T47D (cell line): ENCODE measurements around the gene BID.

Experiments
- DNase-seq, 2 experiments: peaks; one replicate each; pipeline versions ENCODE4 v3.0.0 to v3.0.0-alpha.2; 2011 to 2012; ENCODE audit warnings: low read depth in 1 of 2, low spot score in 1 of 2
- JUND ChIP-seq: IDR thresholded peaks from 2 replicates; pipeline ENCODE4 v1.6.1; 2012; ENCODE audit warnings: low read depth
- in situ Hi-C: cut with HindIII; loops from 2 replicates; pipeline ENCODE4 v1.10.0; 2016; ENCODE audit warnings: low sequenced_read_pairs, low pct_unique_long_range_greater_than_20kb

BID gene

DNA sequence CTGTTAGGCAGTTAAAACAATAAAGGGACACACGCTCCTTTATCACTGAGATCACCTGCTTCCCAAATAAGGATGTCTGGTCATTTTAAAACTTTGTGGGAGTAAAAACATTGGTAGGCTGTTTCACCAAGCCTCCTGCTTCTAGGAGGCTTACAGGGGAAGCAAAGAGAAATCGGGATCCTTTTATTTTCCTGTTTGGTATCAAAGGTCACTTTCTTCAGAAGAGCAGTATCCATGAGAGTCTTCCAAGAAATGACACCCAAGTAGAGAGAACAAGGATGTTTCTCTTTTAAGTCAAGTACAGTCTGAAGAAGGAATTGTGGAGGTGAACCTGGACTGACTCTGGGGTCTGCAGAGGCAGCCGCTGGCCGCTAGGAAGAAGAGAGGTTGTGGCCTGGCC is 36.9 kb upstream of the BID start:
- DNase-seq = no peak
- in situ Hi-C loops = no loop called here
- no peak for TF ChIP-seq JUND

GRCh38 chr22:17810570-17811116 is 36.4 kb upstream of the BID start:
- TF ChIP-seq JUND = no peak
- DNase-seq = no peak
- in situ Hi-C loops = no loop called here

- in situ Hi-C loops = no loop called here
- no peak for DNase-seq
- no peak for TF ChIP-seq JUND
Observed at GRCh38 chr22:17808693-17809403, 34.6 kb upstream of the BID start.

GRCh38 chr22:17807578-17808410 is 33.5 kb upstream of the BID start:
- in situ Hi-C loops = no loop called here
- TF ChIP-seq JUND = no peak
- no peak for DNase-seq

GRCh38 chr22:17807086-17807485 is 32.8 kb upstream of the BID start:
- TF ChIP-seq JUND = no peak
- in situ Hi-C loops = no loop called here
- no peak for DNase-seq

DNA sequence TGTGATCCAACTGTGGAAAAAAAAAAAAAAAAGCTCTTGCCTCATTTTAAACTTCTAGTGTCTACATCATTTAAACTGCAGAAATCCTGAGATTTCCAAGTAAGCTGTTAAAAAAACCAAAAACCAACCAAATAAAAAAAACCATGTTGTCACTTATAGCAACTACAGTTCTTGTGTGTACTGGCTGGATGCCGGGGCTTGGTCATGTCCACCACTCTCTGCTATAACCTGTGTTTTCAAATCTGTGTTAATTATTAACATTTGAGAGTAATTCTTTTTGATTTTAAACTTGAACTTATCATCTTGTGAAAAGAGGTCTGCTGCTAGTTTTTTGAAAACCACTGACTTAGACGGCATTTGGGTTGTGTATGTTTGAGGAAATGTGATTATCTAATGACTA is 32.2 kb upstream of the BID start:
- in situ Hi-C loops = no loop called here
- no peak for TF ChIP-seq JUND
- no peak for DNase-seq

- TF ChIP-seq JUND = no peak
- no peak for DNase-seq
- in situ Hi-C loops = no loop called here
Observed at GRCh38 chr22:17804331-17805080, 30.2 kb upstream of the BID start.

GRCh38 chr22:17803609-17804270 is 29.5 kb upstream of the BID start:
- in situ Hi-C loops = no loop called here
- DNase-seq = no peak
- TF ChIP-seq JUND = no peak

- no peak for DNase-seq
- no peak for TF ChIP-seq JUND
- in situ Hi-C loops = no loop called here
Observed at GRCh38 chr22:17802822-17803221, 28.6 kb upstream of the BID start.

- in situ Hi-C loops = no loop called here
- no peak for DNase-seq
- TF ChIP-seq JUND = no peak
Observed at GRCh38 chr22:17802411-17802810, 28.1 kb upstream of the BID start.

- no peak for DNase-seq
- no peak for TF ChIP-seq JUND
- in situ Hi-C loops = no loop called here
Observed at GRCh38 chr22:17797721-17798559, 23.7 kb upstream of the BID start.
